GM12873 (cell line): ENCODE results near the gene TSPAN17.

ENCODE experiments used
- CTCF ChIP-seq: IDR thresholded peaks from 2 replicates; pipeline ENCODE4 v1.5.1; 2012; ENCODE audit warnings: low read depth, mild to moderate bottlenecking, moderate library complexity, low read length, control low read depth; ENCODE audit not compliant: insufficient read depth; ENCODE audit errors: missing control alignments

TSPAN17 gene

GRCh38 chr5:176629853-176630680 lies 17.2 kb upstream of the TSPAN17 start, which contains the start of the genes EIF4E1B and SNCB:
EIF4E1B (plus strand) TSS chr5:176630675; CDS start chr5:176642788, 12,113 bp downstream.
SNCB (minus strand) TSS chr5:176630534; CDS start chr5:176629654, 880 bp downstream.
- no peak for TF ChIP-seq CTCF

GRCh38 chr5:176630681-176631222 lies 16.5 kb upstream of the TSPAN17 start:
- TF ChIP-seq CTCF = no peak

GRCh38 chr5:176631383-176632200 lies 15.7 kb upstream of the TSPAN17 start:
- no peak for TF ChIP-seq CTCF

GRCh38 chr5:176632745-176633144 lies 14.5 kb upstream of the TSPAN17 start:
- TF ChIP-seq CTCF = no peak

- no peak for TF ChIP-seq CTCF
These were observed 13.7 kb upstream of the TSPAN17 start for GRCh38 chr5:176633598-176633997.

- TF ChIP-seq CTCF = no peak
These were observed 10.9 kb upstream of the TSPAN17 start for GRCh38 chr5:176636426-176636825.

GRCh38 chr5:176637556-176637955 lies 9.7 kb upstream of the TSPAN17 start:
- no peak for TF ChIP-seq CTCF
